HepG2 (cell line): ENCODE data around the gene AGXT. TPM values are rescaled to one million over a fixed set of nuclear protein-coding genes. Genes with fewer than 3 reads are reported as not detected.
A peak's percentile ranks its signal among the peaks of the same experiment; 100 is the strongest.

Experiments used
- AGO1 ChIP-seq: fragments of 200-400 bp; formaldehyde crosslinking; IDR thresholded peaks from 2 replicates; pipeline ENCODE4 v1.6.1; 2017; ENCODE audit warnings: mild to moderate bottlenecking, low read depth, low read length, moderate library complexity; ENCODE audit not compliant: poor library complexity, severe bottlenecking
- DNMT1 ChIP-seq: sonication (generic); formaldehyde crosslinking; IDR thresholded peaks from 2 replicates; pipeline ENCODE4 v1.5.1; 2020; ENCODE audit warnings: mild to moderate bottlenecking, missing genetic modification reagents
- HNRNPH1 ChIP-seq: fragments of 200-400 bp; formaldehyde crosslinking; optimal IDR thresholded peaks from 2 replicates; pipeline ENCODE3; 2017; ENCODE audit warnings: mild to moderate bottlenecking, low read depth, low read length
- PRDM4 ChIP-seq: sonication (generic); formaldehyde crosslinking; IDR thresholded peaks from 2 replicates; pipeline ENCODE4 v1.9.0; 2021; ENCODE audit warnings: missing genetic modification reagents, borderline replicate concordance
- SMAD1 ChIP-seq: sonication (generic); formaldehyde crosslinking; IDR thresholded peaks from 2 replicates; pipeline ENCODE4 v1.4.0; 2020; ENCODE audit warnings: missing genetic modification reagents, low read depth, mild to moderate bottlenecking, borderline replicate concordance
- TBX2 ChIP-seq: sonication (generic); formaldehyde crosslinking; IDR thresholded peaks from 2 replicates; pipeline ENCODE4 v1.5.0; 2020; ENCODE audit warnings: missing genetic modification reagents, mild to moderate bottlenecking, borderline replicate concordance
- ZBTB33 ChIP-seq: sonication (generic); formaldehyde crosslinking; IDR thresholded peaks from 2 replicates; pipeline ENCODE4 v1.4.0; 2020; ENCODE audit warnings: missing genetic modification reagents
- ZFP82 ChIP-seq: sonication (generic); formaldehyde crosslinking; IDR thresholded peaks from 2 replicates; pipeline ENCODE4 v1.5.1; 2020; ENCODE audit warnings: mild to moderate bottlenecking, missing genetic modification reagents, borderline replicate concordance
- ZNF441 ChIP-seq: sonication (generic); formaldehyde crosslinking; IDR thresholded peaks from 2 replicates; pipeline ENCODE4 v1.7.0; 2021; ENCODE audit warnings: missing genetic modification reagents, borderline replicate concordance
- ZNF646 ChIP-seq: sonication (generic); formaldehyde crosslinking; IDR thresholded peaks from 2 replicates; pipeline ENCODE4 v1.9.0; 2021; ENCODE audit warnings: mild to moderate bottlenecking, missing genetic modification reagents
- ZNF704 ChIP-seq: sonication (generic); formaldehyde crosslinking; IDR thresholded peaks from 2 replicates; pipeline ENCODE4 v1.8.1; 2023; ENCODE audit warnings: mild to moderate bottlenecking, inconsistent platforms, moderate library complexity, missing genetic modification reagents, borderline replicate concordance
- polyA plus RNA-seq, 8 experiments: library from polyadenylated mRNA; depleted of rRNA in 3 of 8; stranded (reverse) in 7 of 8; unstranded in 1 of 8; fragments of >200 nt; fragmentation: Illumina TruSeq in 4 of 8; extraction: Trizol in 4 of 8; gene quantifications; 2 replicates each; pipeline versions ENCODE4 v1.2.1 to v1.2.3, GENCODE V29; 2011 to 2016; ENCODE audit warnings: low read depth in 4 of 8, missing spikeins in 1 of 8, mixed read lengths in 1 of 8; ENCODE audit not compliant: insufficient read depth in 1 of 8
- total RNA-seq, 5 experiments: library from RNA; depleted of rRNA; stranded (reverse); fragments of >200 nt; fragmentation: Illumina TruSeq; extraction: Trizol; gene quantifications; 2 replicates each; pipeline ENCODE4 v1.2.3, GENCODE V29; 2016; ENCODE audit warnings: low read depth in 1 of 5

The AGXT gene
- total and polyA plus RNA-seq, 2 of the 13 experiments (the other 11 are each of a cell fraction or from before 2014, with no cell fraction given): 41.9 to 96.1 TPM

- TF ChIP-seq ZNF646 (no peak), ZFP82 (CRISPR knock-in tag) (peak; percentile 89; the same call in 1 of the 2 replicates), PRDM4 (CRISPR knock-in tag) (no peak), HNRNPH1 (no peak), SMAD1 (peak; percentile 97; the same call in 1 of the 2 replicates), ZNF441 (CRISPR knock-in tag) (peak; percentile 97), ZNF704 (CRISPR knock-in tag) (peak; percentile 77; the same call in 1 of the 2 replicates), DNMT1 (CRISPR knock-in tag) (0 out of 2 replicates have a peak, but pooled peaks have one; percentile 88), TBX2 (CRISPR knock-in tag) (peak; percentile 99), ZBTB33 (peak; percentile 62; the same call in 1 of the 2 replicates), AGO1 (peak; percentile 43)
Measured at GRCh38 chr2:240857039-240858008, 11.3 kb upstream of the AGXT start (continued).
